Colonic mucosa (tissue), 4 donors: Measurements from ENCODE around the gene SLC24A1. TPM values are rescaled to one million over a fixed set of nuclear protein-coding genes. Genes with fewer than 3 reads are reported as not detected.

ENCODE experiments used
- DNase-seq: peaks from one replicate; pipeline ENCODE4 v3.0.0-alpha.2; 2020
- H3K27ac ChIP-seq: fragments of 200-600 bp; one replicate; pipeline ENCODE4 v1.8.0; 2021
- H3K27me3 ChIP-seq: fragments of 200-600 bp; one replicate; pipeline ENCODE4 v1.8.0; 2021
- H3K36me3 ChIP-seq: fragments of 200-600 bp; one replicate; pipeline ENCODE4 v1.8.0; 2021
- H3K4me1 ChIP-seq: fragments of 200-600 bp; one replicate; pipeline ENCODE4 v1.8.0; 2021; ENCODE audit warnings: mild to moderate bottlenecking
- H3K4me3 ChIP-seq: fragments of 200-600 bp; one replicate; pipeline ENCODE4 v1.8.0; 2021
- H3K9ac ChIP-seq, 2 donors: one replicate each; pipeline ENCODE4 v1.7.0; 2013; ENCODE audit warnings: control low read depth in 2 of 2, low read depth in 2 of 2, low read length in 2 of 2
- H3K9me3 ChIP-seq: fragments of 200-600 bp; one replicate; pipeline ENCODE4 v1.8.0; 2021
- CTCF ChIP-seq: fragments of 200-600 bp; IDR thresholded peaks from one replicate; pipeline ENCODE4 v1.8.0; 2022; ENCODE audit warnings: antibody characterized with exemption, mild to moderate bottlenecking
- intact Hi-C: fragments of 100-400 bp; cut with DNase I; formaldehyde crosslinking; loops from one replicate; pipeline ENCODE4 v1.14.1; 2022
- total RNA-seq, 2 donors: library from RNA; stranded (reverse); fragmentation: NEBNext Ultra II Directional in 1 of 2; extraction: Animal tissue kit (Norgen Biotek cat#: 25700) in 1 of 2; gene quantifications; one replicate each; pipeline ENCODE4 v1.2.1, GENCODE V29; 2021
- donor health status: healthy.
- donor health status: DM: no; HTN: no; CAD: no.
- donor health status: DM: no; HTN: no; CAD: no.

Gene SLC24A1
- total RNA-seq, 2 donors from 2014 or later = 5.5 to 7.1 TPM

GRCh38 chr15:65619626-65620290 lies 2.0 kb upstream of the SLC24A1 start:
- Histone ChIP-seq H3K36me3 (no peaks in the 10 kb centered on the region), H3K9me3 (no peaks in the 10 kb centered on the region), H3K4me1 (no peaks in the 10 kb centered on the region), H3K9ac (no peak overlapping the region), H3K27me3 (no peaks in the 10 kb centered on the region), H3K4me3 (no peak overlapping the region), H3K27ac (no peak overlapping the region)
- no peak for TF ChIP-seq CTCF
- no peak for DNase-seq
- intact Hi-C loops = no loop called here

- Histone ChIP-seq H3K4me1 (no peaks in the 10 kb centered on the region), H3K27me3 (no peaks in the 10 kb centered on the region), H3K9ac (no peak overlapping the region), H3K4me3 (no peak overlapping the region), H3K9me3 (no peaks in the 10 kb centered on the region), H3K27ac (no peak overlapping the region), H3K36me3 (no peaks in the 10 kb centered on the region)
- TF ChIP-seq CTCF = no peak
- intact Hi-C loops = no loop called here
- no peak for DNase-seq
Measured at GRCh38 chr15:65620833-65621232, 905 bp upstream of the SLC24A1 start.

GRCh38 chr15:65623103-65623502 lies 1.4 kb downstream of the SLC24A1 start:
- TF ChIP-seq CTCF = no peak
- Histone ChIP-seq H3K9ac (no peak overlapping the region), H3K27me3 (no peaks in the 10 kb centered on the region), H3K27ac (no peak overlapping the region), H3K36me3 (no peaks in the 10 kb centered on the region), H3K4me1 (no peaks in the 10 kb centered on the region), H3K4me3 (no peak overlapping the region), H3K9me3 (no peaks in the 10 kb centered on the region)
- DNase-seq = no peak
- intact Hi-C loops = no loop called here

GRCh38 chr15:65626856-65627255 lies 5.1 kb downstream of the SLC24A1 start:
- H3K27me3 ChIP-seq = no peaks in the 10 kb centered on the region
- no peak for DNase-seq
- intact Hi-C loops = no loop called here
- no peaks in the 10 kb centered on the region for H3K9me3 ChIP-seq
- no peaks in the 10 kb centered on the region for H3K4me1 ChIP-seq
- H3K4me3 ChIP-seq = no peak overlapping the region
- H3K36me3 ChIP-seq = no peaks in the 10 kb centered on the region
- no peak overlapping the region for H3K27ac ChIP-seq
- TF ChIP-seq CTCF = no peak
- H3K9ac ChIP-seq = no peak overlapping the region

GRCh38 chr15:65629548-65629947 lies 7.8 kb downstream of the SLC24A1 start:
- intact Hi-C loops = no loop called here
- no peak overlapping the region for H3K4me3 ChIP-seq

More at GRCh38 chr15:65629548-65629947, 7.8 kb downstream of the SLC24A1 start:
- Histone ChIP-seq H3K27ac (no peak overlapping the region), H3K9ac (no peak overlapping the region), H3K27me3 (no peaks in the 10 kb centered on the region), H3K36me3 (no peaks in the 10 kb centered on the region), H3K9me3 (no peaks in the 10 kb centered on the region), H3K4me1 (no peaks in the 10 kb centered on the region)
- no peak for TF ChIP-seq CTCF
- no peak for DNase-seq
